Ishikawa (cell line): ENCODE measurements around the gene GALNT2.

ENCODE experiments used
- CEBPB ChIP-seq: IDR thresholded peaks from 2 replicates; pipeline ENCODE4 v1.6.1; 2012
- CREB1 ChIP-seq: IDR thresholded peaks from 2 replicates; pipeline ENCODE4 v1.6.1; 2012; ENCODE audit warnings: low read depth
- EGR1 ChIP-seq: IDR thresholded peaks from 2 replicates; pipeline ENCODE4 v1.6.1; 2012
- EP300 ChIP-seq: IDR thresholded peaks from 2 replicates; pipeline ENCODE4 v1.6.1; 2012; ENCODE audit warnings: borderline replicate concordance
- FOXM1 ChIP-seq: IDR thresholded peaks from 2 replicates; pipeline ENCODE4 v1.6.1; 2012; ENCODE audit warnings: low read depth, borderline replicate concordance
- MAX ChIP-seq: IDR thresholded peaks from 2 replicates; pipeline ENCODE4 v1.6.1; 2012
- NFIC ChIP-seq: IDR thresholded peaks from 2 replicates; pipeline ENCODE4 v1.6.1; 2012
- RAD21 ChIP-seq: IDR thresholded peaks from 2 replicates; pipeline ENCODE4 v1.6.1; 2012; ENCODE audit warnings: low read depth
- TAF1 ChIP-seq: IDR thresholded peaks from 2 replicates; pipeline ENCODE4 v1.6.1; 2012; ENCODE audit warnings: low read depth, mild to moderate bottlenecking
- TCF12 ChIP-seq: IDR thresholded peaks from 2 replicates; pipeline ENCODE4 v1.6.1; 2012; ENCODE audit warnings: low read depth
- TEAD4 ChIP-seq: IDR thresholded peaks from 2 replicates; pipeline ENCODE4 v1.6.1; 2012
- YY1 ChIP-seq: IDR thresholded peaks from 2 replicates; pipeline ENCODE4 v1.6.1; 2012; ENCODE audit warnings: low read depth
- ZBTB7A ChIP-seq: IDR thresholded peaks from 2 replicates; pipeline ENCODE4 v1.6.1; 2012; ENCODE audit warnings: low read depth
- TF ChIP-seq, protein P1 (sequence below): IDR thresholded peaks from 2 replicates; pipeline ENCODE4 v1.6.1; 2012; ENCODE audit warnings: low read depth, mild to moderate bottlenecking
- TF ChIP-seq, protein P2 (sequence below): IDR thresholded peaks from 2 replicates; pipeline ENCODE4 v1.6.1; 2012

GALNT2 gene

GRCh38 chr1:230283678-230284077 lies 216.6 kb downstream of the GALNT2 start:
- TF ChIP-seq EP300 (no peak), CREB1 (no peak), MAX (no peak), NFIC (no peak), TAF1 (no peak), CEBPB (no peak), TEAD4 (no peak), FOXM1 (no peak), YY1 (no peak), TCF12 (no peak), EGR1 (no peak)
- TF ChIP-seq, protein P1, sequence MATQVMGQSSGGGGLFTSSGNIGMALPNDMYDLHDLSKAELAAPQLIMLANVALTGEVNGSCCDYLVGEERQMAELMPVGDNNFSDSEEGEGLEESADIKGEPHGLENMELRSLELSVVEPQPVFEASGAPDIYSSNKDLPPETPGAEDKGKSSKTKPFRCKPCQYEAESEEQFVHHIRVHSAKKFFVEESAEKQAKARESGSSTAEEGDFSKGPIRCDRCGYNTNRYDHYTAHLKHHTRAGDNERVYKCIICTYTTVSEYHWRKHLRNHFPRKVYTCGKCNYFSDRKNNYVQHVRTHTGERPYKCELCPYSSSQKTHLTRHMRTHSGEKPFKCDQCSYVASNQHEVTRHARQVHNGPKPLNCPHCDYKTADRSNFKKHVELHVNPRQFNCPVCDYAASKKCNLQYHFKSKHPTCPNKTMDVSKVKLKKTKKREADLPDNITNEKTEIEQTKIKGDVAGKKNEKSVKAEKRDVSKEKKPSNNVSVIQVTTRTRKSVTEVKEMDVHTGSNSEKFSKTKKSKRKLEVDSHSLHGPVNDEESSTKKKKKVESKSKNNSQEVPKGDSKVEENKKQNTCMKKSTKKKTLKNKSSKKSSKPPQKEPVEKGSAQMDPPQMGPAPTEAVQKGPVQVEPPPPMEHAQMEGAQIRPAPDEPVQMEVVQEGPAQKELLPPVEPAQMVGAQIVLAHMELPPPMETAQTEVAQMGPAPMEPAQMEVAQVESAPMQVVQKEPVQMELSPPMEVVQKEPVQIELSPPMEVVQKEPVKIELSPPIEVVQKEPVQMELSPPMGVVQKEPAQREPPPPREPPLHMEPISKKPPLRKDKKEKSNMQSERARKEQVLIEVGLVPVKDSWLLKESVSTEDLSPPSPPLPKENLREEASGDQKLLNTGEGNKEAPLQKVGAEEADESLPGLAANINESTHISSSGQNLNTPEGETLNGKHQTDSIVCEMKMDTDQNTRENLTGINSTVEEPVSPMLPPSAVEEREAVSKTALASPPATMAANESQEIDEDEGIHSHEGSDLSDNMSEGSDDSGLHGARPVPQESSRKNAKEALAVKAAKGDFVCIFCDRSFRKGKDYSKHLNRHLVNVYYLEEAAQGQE = no peak
- TF ChIP-seq, protein P2, sequence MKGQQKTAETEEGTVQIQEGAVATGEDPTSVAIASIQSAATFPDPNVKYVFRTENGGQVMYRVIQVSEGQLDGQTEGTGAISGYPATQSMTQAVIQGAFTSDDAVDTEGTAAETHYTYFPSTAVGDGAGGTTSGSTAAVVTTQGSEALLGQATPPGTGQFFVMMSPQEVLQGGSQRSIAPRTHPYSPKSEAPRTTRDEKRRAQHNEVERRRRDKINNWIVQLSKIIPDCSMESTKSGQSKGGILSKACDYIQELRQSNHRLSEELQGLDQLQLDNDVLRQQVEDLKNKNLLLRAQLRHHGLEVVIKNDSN = no peak

- no peak for TF ChIP-seq RAD21
- TF ChIP-seq TEAD4 = no peak
- TF ChIP-seq, protein P1 = no peak
- no peak for TF ChIP-seq ZBTB7A
- TF ChIP-seq CEBPB = no peak
- TF ChIP-seq EGR1 = no peak
- TF ChIP-seq EP300 = no peak
- no peak for TF ChIP-seq MAX
- no peak for TF ChIP-seq TAF1
- no peak for TF ChIP-seq YY1
- TF ChIP-seq NFIC = no peak
- TF ChIP-seq CREB1 = no peak
- TF ChIP-seq, protein P2 = no peak
- TF ChIP-seq TCF12 = no peak
- TF ChIP-seq FOXM1 = no peak
These were observed 217.9 kb downstream of the GALNT2 start for GRCh38 chr1:230284891-230285290.

- no peak for TF ChIP-seq CEBPB
- TF ChIP-seq, protein P2 = no peak
- no peak for TF ChIP-seq ZBTB7A
- TF ChIP-seq TAF1 = no peak
- TF ChIP-seq TEAD4 = no peak
- no peak for TF ChIP-seq CREB1
- TF ChIP-seq RAD21 = no peak
- TF ChIP-seq FOXM1 = no peak
- TF ChIP-seq TCF12 = no peak
- no peak for TF ChIP-seq NFIC
- TF ChIP-seq, protein P1 = no peak
- no peak for TF ChIP-seq YY1
- TF ChIP-seq EGR1 = no peak
- TF ChIP-seq MAX = no peak
- no peak for TF ChIP-seq EP300
These were observed 218.3 kb downstream of the GALNT2 start for GRCh38 chr1:230285351-230285750.
